Measurements from ENCODE around the gene CENPF.
"Not testable (repeated sequence)": the region's sequence is repeated elsewhere in the genome, so short reads cannot be mapped to it uniquely, and the experiment has no call there.

The CENPF gene

GRCh38 chr1:214662223-214662785 lies 59.3 kb downstream of the CENPF start:
- ATAC-seq = no peak

GRCh38 chr1:214664651-214665433 lies 61.8 kb downstream of the CENPF start:
- ATAC-seq = no peak

GRCh38 chr1:214665606-214666110 lies 62.7 kb downstream of the CENPF start:
- no peak for ATAC-seq

GRCh38 chr1:214666674-214667073 lies 63.7 kb downstream of the CENPF start:
- ATAC-seq = no peak

GRCh38 chr1:214670098-214670497 lies 67.1 kb downstream of the CENPF start:
- no peak for ATAC-seq

GRCh38 chr1:214673029-214673428 lies 70.0 kb downstream of the CENPF start:
- ATAC-seq = not testable (repeated sequence)

- no peak for ATAC-seq
Observed at GRCh38 chr1:214673576-214673975, 70.6 kb downstream of the CENPF start.

- not testable (repeated sequence) for ATAC-seq
Observed at GRCh38 chr1:214675524-214675923, 72.5 kb downstream of the CENPF start.

GRCh38 chr1:214676747-214677146 lies 73.8 kb downstream of the CENPF start:
- no peak for ATAC-seq

GRCh38 chr1:214677945-214678344 lies 75.0 kb downstream of the CENPF start:
- no peak for ATAC-seq

- ATAC-seq = no peak
Observed at GRCh38 chr1:214678386-214678785, 75.4 kb downstream of the CENPF start.

GRCh38 chr1:214683621-214684020 lies 80.6 kb downstream of the CENPF start:
- no peak for ATAC-seq

- no peak for ATAC-seq
Observed at GRCh38 chr1:214685906-214686305, 82.9 kb downstream of the CENPF start.

GRCh38 chr1:214686497-214686896 lies 83.5 kb downstream of the CENPF start:
- ATAC-seq = no peak

- no peak for ATAC-seq
Observed at GRCh38 chr1:214688891-214689290, 85.9 kb downstream of the CENPF start.

GRCh38 chr1:214694769-214695168 lies 91.8 kb downstream of the CENPF start:
- ATAC-seq = no peak

GRCh38 chr1:214698559-214698958 lies 95.6 kb downstream of the CENPF start:
- ATAC-seq = no peak

GRCh38 chr1:214700437-214700836 lies 97.4 kb downstream of the CENPF start:
- no peak for ATAC-seq

- ATAC-seq = no peak
Observed at GRCh38 chr1:214702556-214702955, 99.6 kb downstream of the CENPF start.

GRCh38 chr1:214707306-214708087 lies 104.5 kb downstream of the CENPF start:
- no peak for ATAC-seq

GRCh38 chr1:214708321-214708955 lies 105.4 kb downstream of the CENPF start:
- no peak for ATAC-seq

- ATAC-seq = no peak
Observed at GRCh38 chr1:214709241-214709640, 106.2 kb downstream of the CENPF start.

- no peak for ATAC-seq
Observed at GRCh38 chr1:214712737-214713136, 109.7 kb downstream of the CENPF start.

Measured in activated CD4-positive, CD25-positive, alpha-beta regulatory T cell treated with anti-CD3 and anti-CD28 coated beads, Interleukin-2, amount 50 U/mL, for 24 hours (primary cell).